GM06990 (cell line): ENCODE data around the gene BNIP1.

Experiments used
- DNase-seq: peaks from one replicate; pipeline ENCODE4 v3.0.0-alpha.2; 2011; ENCODE audit not compliant: insufficient read length; ENCODE audit errors: extremely low read depth
- H3K27me3 ChIP-seq: replicated peaks from 2 replicates; pipeline ENCODE4 v1.6.0; 2011; ENCODE audit warnings: low read length; ENCODE audit not compliant: control insufficient read depth, insufficient read depth
- H3K36me3 ChIP-seq: 2 replicates; pipeline ENCODE4 v1.5.1; 2011; ENCODE audit warnings: low read length; ENCODE audit not compliant: control insufficient read depth, insufficient read depth
- H3K4me3 ChIP-seq: replicated peaks from 2 replicates; pipeline ENCODE4 v1.5.1; 2011; ENCODE audit warnings: low read depth, mild to moderate bottlenecking, control low read depth, low read length
- CTCF ChIP-seq: IDR thresholded peaks from 2 replicates; pipeline ENCODE4 v1.5.1; 2011; ENCODE audit warnings: low read length, control low read depth, mild to moderate bottlenecking, inconsistent platforms; ENCODE audit not compliant: insufficient read depth, poor library complexity, severe bottlenecking

The BNIP1 gene

GRCh38 chr5:173144200-173145176, at the start of gene BNIP1:
TSS of gene BNIP1 (plus strand) at chr5:173144531. CDS start at chr5:173144546, 15 bp downstream.
- peak; percentile 96 for DNase-seq
- Histone ChIP-seq H3K36me3 (peaks cover 6% of the 10 kb centered on the region; the same call in 1 of the 2 replicates), H3K27me3 (no peaks in the 10 kb centered on the region), H3K4me3 (peak within 1 kb of the TSS; percentile 88)
- TF ChIP-seq CTCF: peak; percentile 98

- Histone ChIP-seq H3K4me3 (no peak overlapping the region), H3K36me3 (no peaks in the 10 kb centered on the region; the same call in 1 of the 2 replicates), H3K27me3 (no peaks in the 10 kb centered on the region)
- DNase-seq: no peak
- no peak for TF ChIP-seq CTCF
Measured at GRCh38 chr5:173098787-173099186, 45.5 kb upstream of the BNIP1 start.

GRCh38 chr5:173099461-173099860, 44.9 kb upstream of the BNIP1 start:
- TF ChIP-seq CTCF: no peak
- H3K36me3 ChIP-seq: no peaks in the 10 kb centered on the region; the same call in 1 of the 2 replicates

GRCh38 chr5:173101245-173101644, 43.1 kb upstream of the BNIP1 start:
- Histone ChIP-seq H3K27me3 (no peaks in the 10 kb centered on the region), H3K4me3 (no peak overlapping the region), H3K36me3 (no peaks in the 10 kb centered on the region; the same call in 1 of the 2 replicates)
- no peak for DNase-seq
- TF ChIP-seq CTCF: no peak

More at GRCh38 chr5:173099461-173099860, 44.9 kb upstream of the BNIP1 start:
- Histone ChIP-seq H3K4me3 (no peak overlapping the region), H3K27me3 (no peaks in the 10 kb centered on the region)
- DNase-seq: no peak

- TF ChIP-seq CTCF: no peak
- Histone ChIP-seq H3K36me3 (no peaks in the 10 kb centered on the region; the same call in 1 of the 2 replicates), H3K4me3 (no peak overlapping the region), H3K27me3 (no peaks in the 10 kb centered on the region)
- DNase-seq: no peak
Measured at GRCh38 chr5:173103411-173103810, 40.9 kb upstream of the BNIP1 start.
